ENCODE results near the gene ZNF280B. TPM values are rescaled to one million over a fixed set of nuclear protein-coding genes. Genes with fewer than 3 reads are reported as not detected.
"Not testable (repeated sequence)": the region's sequence is repeated elsewhere in the genome, so short reads cannot be mapped to it uniquely, and the experiment has no call there.

ZNF280B gene
- total and polyA plus RNA-seq, 2 of the 13 experiments (the other 11 are each of a cell fraction or from before 2014, with no cell fraction given) = 3.7 to 3.9 TPM

GRCh38 chr22:22498267-22498666 is 10.3 kb downstream of the ZNF280B start:
- 92% methylated on average over 2 of the region's 2 CpGs for WGBS (ENCODE audit: low lambda C conversion rate)
- TF ChIP-seq ZKSCAN8 (CRISPR knock-in tag; IDR thresholded peaks at IDR 0.05; ENCODE audit: borderline replicate concordance) (no peak), NAIF1 (CRISPR knock-in tag; IDR thresholded peaks at IDR 0.05; ENCODE audit: borderline replicate concordance) (no peak), NFKBIZ (CRISPR knock-in tag; IDR thresholded peaks at IDR 0.05) (no peak), ZNF589 (CRISPR knock-in tag; conservative IDR thresholded peaks at IDR 0.05) (no peak), ZNF564 (CRISPR knock-in tag; IDR thresholded peaks at IDR 0.05) (no peak), ZNF614 (CRISPR knock-in tag; IDR thresholded peaks at IDR 0.05; ENCODE audit: borderline replicate concordance) (no peak), ZNF670 (CRISPR knock-in tag; IDR thresholded peaks at IDR 0.05; ENCODE audit: borderline replicate concordance) (no peak), NCOA2 (CRISPR knock-in tag; IDR thresholded peaks at IDR 0.05) (no peak), RNF2 (conservative IDR thresholded peaks at IDR 0.05; ENCODE audit: low read depth) (no peak), ZNF883 (CRISPR knock-in tag; IDR thresholded peaks at IDR 0.05; ENCODE audit: not compliant biosample characterization) (no peak), SP1 (IDR thresholded peaks at IDR 0.05) (no peak), SP1 (CRISPR knock-in tag; IDR thresholded peaks at IDR 0.05) (no peak), HOXA3 (CRISPR knock-in tag; IDR thresholded peaks at IDR 0.05) (no peak), PHF5A (CRISPR knock-in tag; IDR thresholded peaks at IDR 0.05; ENCODE audit: low read depth, unreplicated experiment) (no peak)
- TF ChIP-seq, protein P1, sequence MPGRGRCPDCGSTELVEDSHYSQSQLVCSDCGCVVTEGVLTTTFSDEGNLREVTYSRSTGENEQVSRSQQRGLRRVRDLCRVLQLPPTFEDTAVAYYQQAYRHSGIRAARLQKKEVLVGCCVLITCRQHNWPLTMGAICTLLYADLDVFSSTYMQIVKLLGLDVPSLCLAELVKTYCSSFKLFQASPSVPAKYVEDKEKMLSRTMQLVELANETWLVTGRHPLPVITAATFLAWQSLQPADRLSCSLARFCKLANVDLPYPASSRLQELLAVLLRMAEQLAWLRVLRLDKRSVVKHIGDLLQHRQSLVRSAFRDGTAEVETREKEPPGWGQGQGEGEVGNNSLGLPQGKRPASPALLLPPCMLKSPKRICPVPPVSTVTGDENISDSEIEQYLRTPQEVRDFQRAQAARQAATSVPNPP (CRISPR knock-in tag; IDR thresholded peaks at IDR 0.05) = no peak
- Histone ChIP-seq H3K9me3 (ENCODE audit: low read length) (no peaks in the 10 kb centered on the region), H3K36me3 (replicated peaks in 1 of 2; ENCODE audit: control insufficient read depth in 1 of 2, insufficient read depth in 2 of 2, low read length in 2 of 2) (peaks cover 1 to 21% of the 10 kb centered on the region in 2 experiments; a peak in 3 of 5 replicates), H3K79me2 (ENCODE audit: insufficient read depth, low read length) (peaks cover 7% of the 10 kb centered on the region), H2AFZ (ENCODE audit: low read length) (no peak overlapping the region), H3K4me3 (replicated peaks in 1 of 3; ENCODE audit: insufficient read depth in 1 of 3, low read depth in 2 of 3, low read length in 3 of 3) (no peak overlapping the region), H3K4me2 (ENCODE audit: low read depth, low read length) (no peak overlapping the region), H4K20me1 (ENCODE audit: insufficient read depth, low read length) (no peaks in the 10 kb centered on the region), H3K4me1 (ENCODE audit: insufficient read depth, low read length) (no peaks in the 10 kb centered on the region), H3K27me3 (ENCODE audit: control insufficient read depth in 1 of 2, insufficient read depth in 2 of 2, low read length in 2 of 2) (no peaks in the 10 kb centered on the region; a peak in 1 of 5 replicates), H3K9ac (ENCODE audit: insufficient read depth, low read depth, low read length) (no peak overlapping the region), H3K27ac (ENCODE audit: extremely low read length, insufficient read depth, low read length) (no peak overlapping the region)
- in situ Hi-C loops (cut with HindIII; ENCODE audit: extremely low pct_ligation_motif_present, low pct_unique_long_range_greater_than_20kb) (no loop called here), intact Hi-C loops (cut with micrococcal nuclease; ENCODE audit: unreplicated experiment) (no loop called here)
- no TSS peak for BruUV-seq (replicated peaks)
- DNase-seq (ENCODE audit: low spot score) (no peak), ATAC-seq (no peak), FAIRE-seq (no peak)
- ChIA-PET CTCF (ENCODE audit: low intra/inter-chr PET ratio, low total read pairs) (no interaction called here), POLR2A (no interaction called here)

- ATAC-seq; H3K27ac ChIP-seq (ENCODE audit: extremely low read length, insufficient read depth, low read length); DNase-seq (ENCODE audit: low spot score); in situ Hi-C loops (cut with HindIII; ENCODE audit: extremely low pct_ligation_motif_present, low pct_unique_long_range_greater_than_20kb); CTCF ChIA-PET (ENCODE audit: low intra/inter-chr PET ratio, low total read pairs); H3K4me3 ChIP-seq (replicated peaks in 1 of 3; ENCODE audit: insufficient read depth in 1 of 3, low read depth in 2 of 3, low read length in 3 of 3); H4K20me1 ChIP-seq (ENCODE audit: insufficient read depth, low read length); H3K4me2 ChIP-seq (ENCODE audit: low read depth, low read length); FAIRE-seq; H2AFZ ChIP-seq (ENCODE audit: low read length); H3K4me1 ChIP-seq (ENCODE audit: insufficient read depth, low read length); intact Hi-C loops (cut with micrococcal nuclease; ENCODE audit: unreplicated experiment); H3K27me3 ChIP-seq (ENCODE audit: control insufficient read depth in 1 of 2, insufficient read depth in 2 of 2, low read length in 2 of 2); POLR2A ChIA-PET; H3K9me3 ChIP-seq (ENCODE audit: low read length); BruUV-seq (replicated peaks); H3K79me2 ChIP-seq (ENCODE audit: insufficient read depth, low read length); H3K9ac ChIP-seq (ENCODE audit: insufficient read depth, low read depth, low read length): not testable (repeated sequence)
- WGBS (ENCODE audit: low lambda C conversion rate) = 100% methylated on average over 3 of the region's 3 CpGs
- H3K36me3 ChIP-seq (replicated peaks in 1 of 2; ENCODE audit: control insufficient read depth in 1 of 2, insufficient read depth in 2 of 2, low read length in 2 of 2) = peaks cover 6 to 57% of the 10 kb centered on the region in 2 experiments; a peak in 4 of 5 replicates
Measured at GRCh38 chr22:22491589-22491988, 17.0 kb downstream of the ZNF280B start.

Measured in HepG2 (cell line).